ENCODE data around the gene NSA2.
A peak's percentile ranks its signal among the peaks of the same experiment; 100 is the strongest.
"Not testable (repeated sequence)": the region's sequence is repeated elsewhere in the genome, so short reads cannot be mapped to it uniquely, and the experiment has no call there.

Gene NSA2

GRCh38 chr5:74766849-74767578 is at the start of gene NSA2, which contains the start of gene GFM2:
Gene NSA2 (plus strand): TSS chr5:74767249. CDS start chr5:74767361, 112 bp downstream.
Gene GFM2 (minus strand): TSS chr5:74767117. CDS start chr5:74763742, 3,375 bp downstream.
- DNase-seq (ENCODE audit: low read depth) = peak; percentile 81

- no peak for DNase-seq (ENCODE audit: low read depth)
Measured at GRCh38 chr5:74717596-74717995, 49.5 kb upstream of the NSA2 start.

GRCh38 chr5:74722271-74722670 is 44.8 kb upstream of the NSA2 start:
- DNase-seq (ENCODE audit: low read depth) = no peak

- no peak for DNase-seq (ENCODE audit: low read depth)
Measured at GRCh38 chr5:74725331-74725730, 41.7 kb upstream of the NSA2 start.

- DNase-seq (ENCODE audit: low read depth) = no peak
Measured at GRCh38 chr5:74736759-74737158, 30.3 kb upstream of the NSA2 start.

- no peak for DNase-seq (ENCODE audit: low read depth)
Measured at GRCh38 chr5:74738406-74738805, 28.6 kb upstream of the NSA2 start.

GRCh38 chr5:74748742-74749141 is 18.3 kb upstream of the NSA2 start:
- not testable (repeated sequence) for DNase-seq (ENCODE audit: low read depth)

GRCh38 chr5:74761241-74761640 is 5.8 kb upstream of the NSA2 start:
- DNase-seq (ENCODE audit: low read depth) = no peak

GRCh38 chr5:74762599-74762998 is 4.5 kb upstream of the NSA2 start:
- peak; percentile 97 for DNase-seq (ENCODE audit: low read depth)

- DNase-seq (ENCODE audit: low read depth) = no peak
Measured at GRCh38 chr5:74763504-74763903, 3.5 kb upstream of the NSA2 start.

- DNase-seq (ENCODE audit: low read depth) = no peak
Measured at GRCh38 chr5:74765201-74765600, 1.8 kb upstream of the NSA2 start.

- DNase-seq (ENCODE audit: low read depth) = no peak
Measured at GRCh38 chr5:74765929-74766328, 1.1 kb upstream of the NSA2 start.

- DNase-seq (ENCODE audit: low read depth) = no peak
Measured at GRCh38 chr5:74766418-74766848, 616 bp upstream of the NSA2 start.

- no peak for DNase-seq (ENCODE audit: low read depth)
Measured at GRCh38 chr5:74767579-74767913, 497 bp downstream of the NSA2 start.

- DNase-seq (ENCODE audit: low read depth) = no peak
Measured at GRCh38 chr5:74772359-74772758, 5.3 kb downstream of the NSA2 start.

GRCh38 chr5:74778609-74779008 is 11.6 kb downstream of the NSA2 start:
- no peak for DNase-seq (ENCODE audit: low read depth)

- no peak for DNase-seq (ENCODE audit: low read depth)
Measured at GRCh38 chr5:74786851-74787250, 19.8 kb downstream of the NSA2 start.

GRCh38 chr5:74787424-74787823 is 20.4 kb downstream of the NSA2 start:
- DNase-seq (ENCODE audit: low read depth) = no peak

GRCh38 chr5:74791669-74792068 is 24.6 kb downstream of the NSA2 start:
- DNase-seq (ENCODE audit: low read depth) = not testable (repeated sequence)

GRCh38 chr5:74798977-74799911 is 32.2 kb downstream of the NSA2 start:
- no peak for DNase-seq (ENCODE audit: low read depth)

- no peak for DNase-seq (ENCODE audit: low read depth)
Measured at GRCh38 chr5:74801197-74801596, 34.1 kb downstream of the NSA2 start.

GRCh38 chr5:74801941-74802340 is 34.9 kb downstream of the NSA2 start:
- DNase-seq (ENCODE audit: low read depth) = no peak

- no peak for DNase-seq (ENCODE audit: low read depth)
Measured at GRCh38 chr5:74810915-74811314, 43.9 kb downstream of the NSA2 start.

All from HS-5 (cell line).